ENCODE data around the gene RTN4RL1. TPM values are rescaled to one million over a fixed set of nuclear protein-coding genes. Genes with fewer than 3 reads are reported as not detected.

RTN4RL1 gene
- polyA plus RNA-seq, 2 donors = 0.89 to 2.0 TPM

DNA sequence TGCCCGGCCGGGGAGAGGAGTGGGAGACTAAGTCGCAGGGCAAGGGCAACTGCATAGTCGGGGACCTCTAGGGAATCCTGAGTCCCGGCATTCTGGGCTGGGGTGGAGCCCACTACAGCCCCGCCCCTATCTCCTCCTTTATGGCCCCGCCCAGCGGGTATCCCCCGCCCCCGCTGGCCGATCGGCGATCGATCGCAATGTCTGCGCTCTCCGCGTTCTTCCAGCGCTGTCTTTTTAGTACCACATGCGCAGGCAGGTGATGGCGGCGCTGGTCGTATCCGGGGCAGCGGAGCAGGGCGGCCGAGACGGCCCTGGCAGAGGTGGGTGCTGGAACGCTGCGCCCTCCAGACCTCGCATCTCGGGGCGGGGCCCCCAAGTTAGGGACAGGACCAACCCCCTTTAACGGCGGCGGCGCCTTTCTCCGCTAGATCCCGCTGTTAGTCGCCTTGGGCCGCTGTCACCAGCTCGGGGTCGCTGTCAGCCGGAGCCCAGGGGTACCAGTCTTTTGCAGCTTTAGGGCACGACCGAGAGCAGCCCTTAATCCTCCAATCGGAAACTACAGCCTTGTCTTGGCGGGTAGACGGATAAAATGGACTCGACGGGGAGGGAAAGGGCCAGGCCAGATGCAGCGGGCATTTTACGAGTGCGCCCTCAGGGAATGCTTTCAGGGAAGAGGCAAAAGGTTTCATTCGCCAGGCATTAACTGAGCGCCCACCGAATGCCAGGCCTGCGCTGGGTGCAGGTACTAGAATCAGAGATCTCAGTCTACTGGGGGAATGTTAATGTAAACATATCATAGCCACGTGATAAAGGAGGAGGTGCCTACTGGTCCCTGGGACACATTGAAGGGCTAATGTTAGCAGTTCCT is 5.0 kb upstream of the RTN4RL1 start, which contains the start of gene DPH1:
Gene DPH1, plus strand, starts transcription at position 243 of the 868 bp plus-strand sequence. Its CDS starts 17 bp downstream, at position 260.
- H3K36me3 ChIP-seq (ENCODE audit: control insufficient read depth in 2 of 2, insufficient read depth in 2 of 2, low read length in 1 of 2) = no peaks in the 10 kb centered on the region
- H3K4me3 ChIP-seq (ENCODE audit: low read depth in 1 of 2, low read length in 2 of 2) = peak within 1 kb of the TSS; percentile 86 to 89
- H3K27ac ChIP-seq (ENCODE audit: low read depth in 2 of 2, low read length in 1 of 2) = peak within 1 kb of the TSS in 1 of 2 donors; percentile 48
- H3K9me3 ChIP-seq (ENCODE audit: control insufficient read depth in 2 of 2, insufficient read depth in 1 of 2, low read depth in 1 of 2, low read length in 1 of 2) = no peaks in the 10 kb centered on the region
- no peaks in the 10 kb centered on the region for H3K27me3 ChIP-seq (ENCODE audit: control insufficient read depth in 1 of 2, insufficient read depth in 2 of 2, low read length in 2 of 2)
- WGBS, 2 donors = 1 to 2% methylated on average over 58 to 59 of the region's 59 CpGs
- peaks cover 6 to 9% of the 10 kb centered on the region in 2 donors for H3K4me1 ChIP-seq (ENCODE audit: control insufficient read depth in 2 of 2, insufficient read depth in 2 of 2, low read length in 1 of 2)

GRCh38 chr17:2028737-2029136 is 3.6 kb upstream of the RTN4RL1 start:
- Histone ChIP-seq H3K4me1 (ENCODE audit: control insufficient read depth in 2 of 2, insufficient read depth in 2 of 2, low read length in 1 of 2) (peaks cover 6 to 9% of the 10 kb centered on the region in 2 donors), H3K4me3 (ENCODE audit: low read depth in 1 of 2, low read length in 2 of 2) (no peak overlapping the region), H3K36me3 (ENCODE audit: control insufficient read depth in 2 of 2, insufficient read depth in 2 of 2, low read length in 1 of 2) (no peaks in the 10 kb centered on the region), H3K27ac (ENCODE audit: low read depth in 2 of 2, low read length in 1 of 2) (no peak overlapping the region), H3K27me3 (ENCODE audit: control insufficient read depth in 1 of 2, insufficient read depth in 2 of 2, low read length in 2 of 2) (no peaks in the 10 kb centered on the region), H3K9me3 (ENCODE audit: control insufficient read depth in 2 of 2, insufficient read depth in 1 of 2, low read depth in 1 of 2, low read length in 1 of 2) (no peaks in the 10 kb centered on the region)
- 53 to 56% methylated on average over 6 of the region's 6 CpGs for WGBS, 2 donors

- H3K4me1 ChIP-seq (ENCODE audit: control insufficient read depth in 2 of 2, insufficient read depth in 2 of 2, low read length in 1 of 2) = peaks cover 6 to 9% of the 10 kb centered on the region in 2 donors
- H3K9me3 ChIP-seq (ENCODE audit: control insufficient read depth in 2 of 2, insufficient read depth in 1 of 2, low read depth in 1 of 2, low read length in 1 of 2) = no peaks in the 10 kb centered on the region
- H3K27me3 ChIP-seq (ENCODE audit: control insufficient read depth in 1 of 2, insufficient read depth in 2 of 2, low read length in 2 of 2) = no peaks in the 10 kb centered on the region
- H3K4me3 ChIP-seq (ENCODE audit: low read depth in 1 of 2, low read length in 2 of 2) = no peak overlapping the region
- WGBS, 2 donors = 85 to 86% methylated on average over 5 of the region's 5 CpGs
- no peaks in the 10 kb centered on the region for H3K36me3 ChIP-seq (ENCODE audit: control insufficient read depth in 2 of 2, insufficient read depth in 2 of 2, low read length in 1 of 2)
- H3K27ac ChIP-seq (ENCODE audit: low read depth in 2 of 2, low read length in 1 of 2) = no peak overlapping the region
Observed at GRCh38 chr17:2028234-2028614, 3.1 kb upstream of the RTN4RL1 start.

DNA sequence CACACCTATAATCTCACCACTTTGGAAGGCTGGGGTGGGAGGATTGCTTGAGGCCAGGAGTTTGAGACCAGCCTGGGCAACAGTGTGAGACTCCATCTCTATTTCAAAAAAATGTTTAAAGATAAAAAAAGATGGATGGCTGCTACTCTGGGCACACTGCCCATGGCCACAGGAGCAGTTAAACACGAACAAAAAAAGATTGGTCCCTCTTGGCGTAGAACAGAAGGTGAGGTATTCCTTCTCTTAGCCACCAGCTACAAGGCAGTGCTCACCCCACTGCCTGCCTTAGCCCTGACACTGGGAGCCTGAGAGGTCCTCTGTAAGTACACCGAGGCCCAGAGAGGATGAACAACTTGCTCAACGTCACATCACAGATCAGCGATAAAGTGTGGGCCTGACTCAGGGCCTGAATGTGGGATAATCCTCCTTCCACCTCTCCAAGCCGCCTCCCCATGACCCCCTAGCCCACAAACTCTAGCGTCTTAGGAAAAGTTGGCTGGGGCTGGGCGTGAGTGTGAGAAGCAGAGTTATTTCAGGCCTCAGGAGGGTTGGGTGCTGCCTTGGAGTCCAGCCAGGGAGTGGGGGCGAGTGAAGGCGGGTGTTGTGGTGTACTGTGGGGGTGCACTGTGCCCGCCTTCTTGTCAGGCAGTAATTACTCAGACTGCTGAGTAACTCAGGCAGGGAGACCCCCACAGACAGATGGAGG is 2.5 kb upstream of the RTN4RL1 start:
- Histone ChIP-seq H3K4me3 (ENCODE audit: low read depth in 1 of 2, low read length in 2 of 2) (no peak overlapping the region), H3K27me3 (ENCODE audit: control insufficient read depth in 1 of 2, insufficient read depth in 2 of 2, low read length in 2 of 2) (no peaks in the 10 kb centered on the region), H3K36me3 (ENCODE audit: control insufficient read depth in 2 of 2, insufficient read depth in 2 of 2, low read length in 1 of 2) (no peaks in the 10 kb centered on the region), H3K27ac (ENCODE audit: low read depth in 2 of 2, low read length in 1 of 2) (no peak overlapping the region), H3K4me1 (ENCODE audit: control insufficient read depth in 2 of 2, insufficient read depth in 2 of 2, low read length in 1 of 2) (peaks cover 6 to 9% of the 10 kb centered on the region in 2 donors), H3K9me3 (ENCODE audit: control insufficient read depth in 2 of 2, insufficient read depth in 1 of 2, low read depth in 1 of 2, low read length in 1 of 2) (no peaks in the 10 kb centered on the region)
- 66 to 68% methylated on average over 11 of the region's 11 CpGs for WGBS, 2 donors

DNA sequence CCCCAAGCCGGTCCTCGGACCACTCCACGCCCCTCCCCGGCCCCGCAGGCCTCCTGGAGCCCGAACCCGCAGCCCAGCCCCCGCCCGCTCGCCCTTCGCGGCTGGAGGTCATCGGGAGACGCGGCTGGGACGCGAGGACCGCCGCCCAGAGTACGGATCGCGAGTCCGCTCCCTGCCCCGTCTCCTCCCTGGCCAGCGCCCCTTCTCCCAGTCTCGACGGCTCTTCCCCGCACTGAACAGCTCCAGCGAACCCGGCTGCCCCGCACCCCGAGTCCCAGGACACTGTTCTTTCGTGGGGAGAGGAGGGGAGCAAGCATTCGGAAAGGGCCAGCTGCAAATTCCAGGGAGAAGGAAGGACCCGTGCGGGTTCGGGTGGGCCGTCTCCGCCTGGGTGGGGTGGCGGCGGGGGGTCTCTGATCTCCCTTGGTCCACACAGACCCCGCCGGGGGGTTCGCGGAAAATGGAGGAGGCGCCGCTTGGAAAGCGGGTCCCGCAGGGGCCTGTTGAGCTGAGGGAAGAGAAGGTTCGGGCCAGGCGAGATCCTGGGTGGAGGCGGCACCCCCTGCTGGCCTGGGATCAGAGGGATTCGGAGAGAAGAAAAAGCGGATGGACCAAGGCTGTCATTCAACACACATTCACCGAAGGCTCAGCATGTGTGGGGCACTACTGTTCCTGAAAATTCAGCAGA is 632 bp upstream of the RTN4RL1 start:
- Histone ChIP-seq H3K27me3 (ENCODE audit: control insufficient read depth in 1 of 2, insufficient read depth in 2 of 2, low read length in 2 of 2) (no peaks in the 10 kb centered on the region), H3K4me1 (ENCODE audit: control insufficient read depth in 2 of 2, insufficient read depth in 2 of 2, low read length in 1 of 2) (peaks cover 4 to 8% of the 10 kb centered on the region in 2 donors), H3K36me3 (ENCODE audit: control insufficient read depth in 2 of 2, insufficient read depth in 2 of 2, low read length in 1 of 2) (no peaks in the 10 kb centered on the region), H3K9me3 (ENCODE audit: control insufficient read depth in 2 of 2, insufficient read depth in 1 of 2, low read depth in 1 of 2, low read length in 1 of 2) (no peaks in the 10 kb centered on the region), H3K27ac (ENCODE audit: low read depth in 2 of 2, low read length in 1 of 2) (peak overlapping the region in 1 of 2 donors; percentile 9), H3K4me3 (ENCODE audit: low read depth in 1 of 2, low read length in 2 of 2) (peak overlapping the region; percentile 52 to 53)
- 2% methylated on average over 55 of the region's 55 CpGs for WGBS, 2 donors

GRCh38 chr17:2024572-2025219 is 438 bp downstream of the RTN4RL1 start:
- peaks cover 4% of the 10 kb centered on the region in 2 donors for H3K4me1 ChIP-seq (ENCODE audit: control insufficient read depth in 2 of 2, insufficient read depth in 2 of 2, low read length in 1 of 2)
- no peaks in the 10 kb centered on the region for H3K9me3 ChIP-seq (ENCODE audit: control insufficient read depth in 2 of 2, insufficient read depth in 1 of 2, low read depth in 1 of 2, low read length in 1 of 2)
- peak overlapping the region; percentile 52 to 53 for H3K4me3 ChIP-seq (ENCODE audit: low read depth in 1 of 2, low read length in 2 of 2)
- H3K36me3 ChIP-seq (ENCODE audit: control insufficient read depth in 2 of 2, insufficient read depth in 2 of 2, low read length in 1 of 2) = no peaks in the 10 kb centered on the region
- no peaks in the 10 kb centered on the region for H3K27me3 ChIP-seq (ENCODE audit: control insufficient read depth in 1 of 2, insufficient read depth in 2 of 2, low read length in 2 of 2)
- WGBS, 2 donors = 1% methylated on average over 52 to 73 of the region's 73 CpGs
- H3K27ac ChIP-seq (ENCODE audit: low read depth in 2 of 2, low read length in 1 of 2) = peak overlapping the region in 1 of 2 donors; percentile 10

DNA sequence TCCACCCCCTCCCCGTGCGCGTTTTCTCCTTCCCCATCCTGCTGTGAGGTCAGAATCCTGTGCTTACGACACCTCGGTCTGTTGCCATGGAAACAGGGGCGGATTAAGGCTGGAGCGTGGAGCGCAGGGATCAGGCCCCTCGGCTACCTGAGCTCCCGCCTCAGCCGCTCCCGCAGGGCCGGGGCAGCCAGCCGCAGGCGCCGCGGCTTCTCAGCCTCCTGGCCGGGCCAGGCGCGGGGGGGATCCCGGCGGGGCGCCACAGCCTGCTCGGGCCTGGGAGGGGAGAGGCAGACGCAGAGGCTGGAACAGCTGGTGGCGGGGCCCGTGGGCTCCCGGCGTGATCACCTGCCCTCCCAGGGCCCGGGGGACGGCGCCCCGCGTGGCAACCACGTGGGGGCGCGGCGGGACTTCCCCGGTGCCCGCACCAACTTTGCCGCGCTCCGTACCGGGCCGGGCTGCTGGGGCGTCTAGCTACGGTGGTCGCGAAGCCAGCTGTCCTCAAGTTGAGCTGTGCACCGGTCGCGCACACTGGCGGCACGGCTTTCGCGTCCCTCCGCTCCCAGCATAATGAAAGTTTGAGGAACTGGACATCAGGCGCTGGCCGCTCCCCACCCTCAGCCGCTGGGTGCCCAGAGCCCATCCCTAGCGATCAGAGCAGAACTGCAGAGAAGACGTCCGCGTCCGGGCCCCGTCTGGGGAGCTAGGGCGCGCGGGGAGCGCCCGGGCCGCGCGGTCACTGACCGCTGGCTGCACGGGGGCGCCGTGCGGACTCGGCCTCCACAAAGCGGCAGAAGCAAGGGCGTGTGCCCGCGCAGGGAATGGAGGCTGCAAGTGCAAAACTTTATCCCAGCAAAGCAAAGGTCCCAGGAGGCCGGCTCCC is 1.2 kb downstream of the RTN4RL1 start:
- Histone ChIP-seq H3K4me1 (ENCODE audit: control insufficient read depth in 2 of 2, insufficient read depth in 2 of 2, low read length in 1 of 2) (peaks cover 4 to 5% of the 10 kb centered on the region in 2 donors), H3K27ac (ENCODE audit: low read depth in 2 of 2, low read length in 1 of 2) (no peak overlapping the region), H3K36me3 (ENCODE audit: control insufficient read depth in 2 of 2, insufficient read depth in 2 of 2, low read length in 1 of 2) (no peaks in the 10 kb centered on the region), H3K27me3 (ENCODE audit: control insufficient read depth in 1 of 2, insufficient read depth in 2 of 2, low read length in 2 of 2) (no peaks in the 10 kb centered on the region), H3K9me3 (ENCODE audit: control insufficient read depth in 2 of 2, insufficient read depth in 1 of 2, low read depth in 1 of 2, low read length in 1 of 2) (no peaks in the 10 kb centered on the region), H3K4me3 (ENCODE audit: low read depth in 1 of 2, low read length in 2 of 2) (peak overlapping the region; percentile 52 to 53)
- WGBS, 2 donors = 1% methylated on average over 82 to 85 of the region's 85 CpGs

DNA sequence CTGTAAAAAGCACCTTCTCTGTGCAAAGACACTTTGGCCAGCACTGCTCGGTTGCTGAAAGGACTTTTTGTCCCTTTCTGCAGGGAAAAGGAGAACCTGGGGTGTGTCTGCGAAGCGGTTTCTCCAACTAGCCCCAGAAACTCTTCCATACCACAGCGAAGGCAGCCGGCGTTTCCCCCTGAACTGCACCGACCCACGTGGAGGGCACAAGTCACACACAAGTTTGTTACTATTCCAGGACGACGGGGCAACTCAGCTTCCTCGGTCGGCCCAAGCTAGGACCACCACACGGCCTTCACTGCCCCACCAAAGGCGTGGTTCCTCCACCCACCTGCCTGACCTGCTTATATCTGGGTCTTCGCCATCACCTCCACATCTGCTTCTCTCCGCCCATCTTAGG is 1.9 kb downstream of the RTN4RL1 start:
- Histone ChIP-seq H3K4me1 (ENCODE audit: control insufficient read depth in 2 of 2, insufficient read depth in 2 of 2, low read length in 1 of 2) (peaks cover 7 to 8% of the 10 kb centered on the region in 2 donors), H3K36me3 (ENCODE audit: control insufficient read depth in 2 of 2, insufficient read depth in 2 of 2, low read length in 1 of 2) (no peaks in the 10 kb centered on the region), H3K27me3 (ENCODE audit: control insufficient read depth in 1 of 2, insufficient read depth in 2 of 2, low read length in 2 of 2) (no peaks in the 10 kb centered on the region), H3K4me3 (ENCODE audit: low read depth in 1 of 2, low read length in 2 of 2) (no peak overlapping the region), H3K9me3 (ENCODE audit: control insufficient read depth in 2 of 2, insufficient read depth in 1 of 2, low read depth in 1 of 2, low read length in 1 of 2) (peaks cover 0 to 2% of the 10 kb centered on the region in 2 donors), H3K27ac (ENCODE audit: low read depth in 2 of 2, low read length in 1 of 2) (no peak overlapping the region)
- 59 to 62% methylated on average over 16 of the region's 16 CpGs for WGBS, 2 donors

Data from esophagus (tissue), 2 donors.